ENCODE data around the gene PDCD1LG2.
"Not testable (repeated sequence)": the region's sequence is repeated elsewhere in the genome, so short reads cannot be mapped to it uniquely, and the experiment has no call there.

The PDCD1LG2 gene

DNA sequence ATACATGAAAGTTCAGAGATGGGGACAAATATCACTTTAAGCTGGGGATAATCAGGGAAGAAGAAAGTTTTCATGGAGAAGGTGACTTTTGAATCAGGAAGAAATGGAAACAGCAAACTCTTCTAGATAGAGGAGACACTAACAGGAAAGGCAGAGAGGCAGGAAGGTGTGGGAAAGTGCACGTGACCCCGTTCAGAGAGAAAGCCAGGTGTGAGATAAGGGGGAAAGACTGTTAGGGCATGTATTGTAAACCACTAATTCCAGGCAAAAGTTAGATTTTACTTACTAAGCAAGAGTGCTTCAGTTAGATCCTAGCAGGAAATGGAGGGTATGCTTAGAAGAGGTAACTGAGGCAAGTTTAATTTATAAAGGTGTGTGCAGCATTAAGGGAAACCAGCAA, 58.5 kb downstream of the PDCD1LG2 start:
- no peak for DNase-seq (ENCODE audit: low read depth in 1 of 2, low spot score in 1 of 2)
- in situ Hi-C loops (cut with HindIII; ENCODE audit: low pct_unique_long_range_greater_than_20kb, low sequenced_read_pairs), result no loop called here
- TF ChIP-seq JUND (IDR thresholded peaks at IDR 0.05; ENCODE audit: low read depth), result no peak

DNA sequence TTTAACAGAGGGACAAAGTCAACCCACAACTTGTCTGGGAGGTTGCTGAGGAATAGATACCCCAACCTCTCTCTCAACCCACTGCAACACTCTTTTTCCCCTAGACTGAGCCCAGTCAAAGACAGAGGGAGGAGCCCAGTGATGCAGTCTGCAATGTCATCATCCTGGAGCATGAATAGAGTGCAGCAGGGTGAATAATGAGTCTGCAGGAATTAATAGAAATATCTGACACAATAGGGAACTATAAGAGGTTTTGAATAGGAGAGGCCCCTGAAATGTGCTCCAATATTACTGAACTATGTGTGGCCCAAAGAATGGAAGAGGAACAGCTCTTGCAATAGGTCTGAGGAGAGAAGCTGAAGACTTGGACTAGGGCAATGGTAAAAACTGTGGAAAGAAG, 59.1 kb downstream of the PDCD1LG2 start:
- DNase-seq (ENCODE audit: low read depth in 1 of 2, low spot score in 1 of 2), result no peak
- TF ChIP-seq JUND (IDR thresholded peaks at IDR 0.05; ENCODE audit: low read depth), result no peak
- in situ Hi-C loops (cut with HindIII; ENCODE audit: low pct_unique_long_range_greater_than_20kb, low sequenced_read_pairs), result no loop called here

DNA sequence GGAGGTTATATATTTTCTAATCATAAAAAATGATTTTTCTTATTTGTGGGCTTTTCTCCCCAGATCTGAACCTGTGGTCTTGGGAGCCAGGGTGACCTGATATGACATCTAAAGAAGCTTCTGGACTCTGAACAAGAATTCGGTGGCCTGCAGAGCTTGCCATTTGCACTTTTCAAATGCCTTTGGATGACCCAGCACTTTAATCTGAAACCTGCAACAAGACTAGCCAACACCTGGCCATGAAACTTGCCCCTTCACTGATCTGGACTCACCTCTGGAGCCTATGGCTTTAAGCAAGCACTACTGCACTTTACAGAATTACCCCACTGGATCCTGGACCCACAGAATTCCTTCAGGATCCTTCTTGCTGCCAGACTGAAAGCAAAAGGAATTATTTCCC, 59.6 kb downstream of the PDCD1LG2 start:
- in situ Hi-C loops (cut with HindIII; ENCODE audit: low pct_unique_long_range_greater_than_20kb, low sequenced_read_pairs), result no loop called here
- DNase-seq (ENCODE audit: low read depth in 1 of 2, low spot score in 1 of 2), result no peak
- TF ChIP-seq JUND (IDR thresholded peaks at IDR 0.05; ENCODE audit: low read depth), result no peak

DNA sequence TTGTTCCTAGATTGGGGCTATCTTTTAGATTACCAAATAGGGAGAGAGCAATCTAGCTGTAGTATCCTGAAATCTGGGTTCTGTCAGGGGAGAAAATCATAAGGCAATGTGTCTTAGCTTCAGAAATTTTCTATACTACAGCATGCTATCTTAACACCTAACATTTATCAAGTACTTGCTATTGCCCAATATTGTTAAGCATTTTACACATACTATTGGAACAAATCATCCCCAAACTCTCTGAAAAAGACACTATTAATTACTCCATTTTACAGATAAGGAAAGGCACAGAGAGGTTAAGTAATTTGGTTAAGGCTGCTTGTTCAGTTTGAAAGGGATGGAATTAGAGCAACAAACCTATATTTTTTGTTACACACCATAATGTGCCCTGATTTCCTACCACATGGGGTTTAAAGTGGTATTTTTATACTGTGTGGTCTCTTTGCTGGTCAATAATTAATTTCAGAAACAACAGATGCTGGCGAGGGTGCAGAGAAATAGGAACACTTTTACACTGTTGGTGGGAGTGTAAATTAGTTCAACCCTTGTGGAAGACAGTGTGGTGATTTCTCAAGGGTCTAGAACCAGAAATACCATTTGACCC, 61.4 kb downstream of the PDCD1LG2 start:
- in situ Hi-C loops (cut with HindIII; ENCODE audit: low pct_unique_long_range_greater_than_20kb, low sequenced_read_pairs), result no loop called here
- no peak for DNase-seq (ENCODE audit: low read depth in 1 of 2, low spot score in 1 of 2)
- TF ChIP-seq JUND (IDR thresholded peaks at IDR 0.05; ENCODE audit: low read depth), result no peak

GRCh38 chr9:5574097-5574496, 63.8 kb downstream of the PDCD1LG2 start:
- TF ChIP-seq JUND (IDR thresholded peaks at IDR 0.05; ENCODE audit: low read depth), result no peak
- in situ Hi-C loops (cut with HindIII; ENCODE audit: low pct_unique_long_range_greater_than_20kb, low sequenced_read_pairs), result no loop called here
- DNase-seq (ENCODE audit: low read depth in 1 of 2, low spot score in 1 of 2), result no peak

DNA sequence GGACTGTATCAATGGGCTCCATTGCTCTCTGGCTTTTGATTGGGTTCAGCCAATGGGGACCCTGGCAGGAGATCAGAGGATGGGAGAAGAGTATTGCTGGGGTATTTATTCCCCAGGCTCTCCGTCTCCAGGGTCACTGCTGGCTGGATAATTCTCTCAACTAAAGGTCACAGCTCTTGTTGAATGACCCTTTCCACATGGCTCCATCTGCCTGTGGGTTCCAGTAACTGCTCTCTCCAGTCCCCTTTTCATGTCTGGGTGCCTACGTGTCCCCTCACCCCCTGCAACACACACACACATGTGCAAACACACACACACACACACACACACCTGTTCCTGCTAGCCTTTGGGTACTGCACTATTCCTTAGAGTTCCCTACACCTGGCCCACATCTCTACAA, 64.7 kb downstream of the PDCD1LG2 start:
- peak in 1 of 2 experiments; percentile 12 for DNase-seq (ENCODE audit: low read depth in 1 of 2, low spot score in 1 of 2)
- TF ChIP-seq JUND (IDR thresholded peaks at IDR 0.05; ENCODE audit: low read depth), result no peak
- in situ Hi-C loops (cut with HindIII; ENCODE audit: low pct_unique_long_range_greater_than_20kb, low sequenced_read_pairs), result no loop called here

GRCh38 chr9:5577225-5577624, 66.9 kb downstream of the PDCD1LG2 start:
- DNase-seq (ENCODE audit: low read depth in 1 of 2, low spot score in 1 of 2), result no peak
- in situ Hi-C loops (cut with HindIII; ENCODE audit: low pct_unique_long_range_greater_than_20kb, low sequenced_read_pairs), result no loop called here
- no peak for TF ChIP-seq JUND (IDR thresholded peaks at IDR 0.05; ENCODE audit: low read depth)

DNA sequence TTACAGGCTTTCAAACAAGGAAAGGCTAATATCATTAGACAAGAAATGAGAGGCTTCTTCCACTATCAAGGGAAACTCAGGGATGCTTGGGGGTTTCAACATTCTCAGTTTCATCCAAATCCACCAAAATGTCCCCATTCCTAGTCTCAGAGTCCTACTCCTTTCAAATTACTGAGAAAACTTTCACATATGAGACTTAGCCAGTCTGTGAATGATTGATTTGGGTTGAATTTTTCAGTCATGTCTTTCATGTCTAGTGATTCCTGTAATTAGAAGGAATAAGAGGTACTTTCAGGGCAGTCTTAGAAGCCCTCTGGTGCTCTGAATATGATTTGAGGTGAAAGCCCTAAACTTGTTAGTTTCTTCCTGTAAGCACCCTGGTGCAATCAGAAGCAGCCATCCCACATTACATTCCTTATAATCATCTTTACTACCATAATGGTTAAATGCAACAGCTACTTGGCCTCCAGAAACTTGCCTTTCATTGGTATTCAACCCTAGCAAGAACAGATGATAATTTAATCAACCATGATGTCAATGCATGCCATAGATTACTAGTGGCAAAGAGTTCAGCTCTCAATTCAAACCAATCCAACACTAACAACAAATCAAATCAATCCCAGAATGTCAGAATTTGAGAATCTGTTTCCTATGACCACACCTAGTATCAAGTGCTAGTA, 67.8 kb downstream of the PDCD1LG2 start:
- no peak for TF ChIP-seq JUND (IDR thresholded peaks at IDR 0.05; ENCODE audit: low read depth)
- in situ Hi-C loops (cut with HindIII; ENCODE audit: low pct_unique_long_range_greater_than_20kb, low sequenced_read_pairs), result no loop called here
- DNase-seq (ENCODE audit: low read depth in 1 of 2, low spot score in 1 of 2), result no peak

DNA sequence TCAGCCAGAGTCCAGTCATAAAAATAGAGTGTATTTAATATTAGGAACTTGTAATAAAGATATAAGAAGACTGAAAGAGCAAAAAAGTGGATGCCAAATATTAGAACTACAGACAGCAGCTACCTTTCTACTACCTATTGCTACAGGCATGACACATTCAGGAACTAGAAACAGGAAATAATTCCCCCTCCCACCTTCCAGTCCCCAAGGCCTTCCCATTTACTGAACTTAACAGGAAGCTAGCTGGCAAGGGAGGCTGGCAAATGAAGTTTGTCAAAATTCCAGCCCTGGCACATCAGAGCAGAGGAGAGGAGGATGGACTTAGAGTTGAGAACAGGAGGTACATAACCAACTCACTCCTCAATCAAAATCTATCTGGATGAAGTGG, 68.4 kb downstream of the PDCD1LG2 start:
- TF ChIP-seq JUND (IDR thresholded peaks at IDR 0.05; ENCODE audit: low read depth), result no peak
- no peak for DNase-seq (ENCODE audit: low read depth in 1 of 2, low spot score in 1 of 2)
- in situ Hi-C loops (cut with HindIII; ENCODE audit: low pct_unique_long_range_greater_than_20kb, low sequenced_read_pairs), result no loop called here

DNA sequence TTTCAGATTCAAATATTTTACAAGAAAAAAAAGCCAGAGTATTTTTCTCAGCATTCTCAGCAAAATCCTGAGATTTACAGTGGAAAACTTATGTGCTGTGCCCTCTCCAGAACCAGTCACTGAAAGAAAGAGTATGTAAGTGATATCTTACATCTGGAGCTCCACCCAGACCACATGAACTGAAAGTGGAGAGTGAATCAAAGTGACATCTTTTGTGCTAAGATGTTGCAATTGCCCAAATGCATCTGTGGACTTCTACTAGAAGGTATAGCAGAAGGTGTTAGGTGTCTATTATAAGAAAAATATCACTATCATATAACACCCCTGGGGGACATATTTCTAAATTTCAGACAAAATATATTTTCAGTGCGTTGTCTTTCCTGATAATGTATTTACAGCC, 69.5 kb downstream of the PDCD1LG2 start:
- no peak for TF ChIP-seq JUND (IDR thresholded peaks at IDR 0.05; ENCODE audit: low read depth)
- no peak for DNase-seq (ENCODE audit: low read depth in 1 of 2, low spot score in 1 of 2)
- in situ Hi-C loops (cut with HindIII; ENCODE audit: low pct_unique_long_range_greater_than_20kb, low sequenced_read_pairs), result no loop called here

- no peak for DNase-seq (ENCODE audit: low read depth in 1 of 2, low spot score in 1 of 2)
- in situ Hi-C loops (cut with HindIII; ENCODE audit: low pct_unique_long_range_greater_than_20kb, low sequenced_read_pairs), result no loop called here
- no peak for TF ChIP-seq JUND (IDR thresholded peaks at IDR 0.05; ENCODE audit: low read depth)
These were observed 70.3 kb downstream of the PDCD1LG2 start for GRCh38 chr9:5580650-5581049.

DNA sequence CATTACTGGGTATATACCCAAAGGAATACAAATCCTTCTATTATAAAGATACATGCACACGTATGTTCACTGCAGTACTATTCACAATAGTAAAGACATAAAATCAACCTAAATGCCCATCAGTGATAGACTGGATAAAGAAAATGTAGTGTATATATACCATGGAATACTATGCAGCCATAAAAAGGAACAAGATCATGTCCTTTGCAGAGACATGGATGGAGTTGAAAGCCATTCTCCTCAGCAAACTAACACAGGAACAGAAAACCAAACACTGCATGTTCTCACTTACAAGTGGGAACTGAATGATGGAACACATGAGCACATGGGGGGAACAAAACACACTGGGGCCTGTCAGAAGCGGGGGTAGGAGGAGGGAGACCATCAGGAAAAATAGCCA, 71.4 kb downstream of the PDCD1LG2 start:
- DNase-seq (ENCODE audit: low read depth in 1 of 2, low spot score in 1 of 2); in situ Hi-C loops (cut with HindIII; ENCODE audit: low pct_unique_long_range_greater_than_20kb, low sequenced_read_pairs): not testable (repeated sequence)

GRCh38 chr9:5582835-5583195, 72.5 kb downstream of the PDCD1LG2 start:
- in situ Hi-C loops (cut with HindIII; ENCODE audit: low pct_unique_long_range_greater_than_20kb, low sequenced_read_pairs), result no loop called here
- no peak for DNase-seq (ENCODE audit: low read depth in 1 of 2, low spot score in 1 of 2)
- no peak for TF ChIP-seq JUND (IDR thresholded peaks at IDR 0.05; ENCODE audit: low read depth)

DNA sequence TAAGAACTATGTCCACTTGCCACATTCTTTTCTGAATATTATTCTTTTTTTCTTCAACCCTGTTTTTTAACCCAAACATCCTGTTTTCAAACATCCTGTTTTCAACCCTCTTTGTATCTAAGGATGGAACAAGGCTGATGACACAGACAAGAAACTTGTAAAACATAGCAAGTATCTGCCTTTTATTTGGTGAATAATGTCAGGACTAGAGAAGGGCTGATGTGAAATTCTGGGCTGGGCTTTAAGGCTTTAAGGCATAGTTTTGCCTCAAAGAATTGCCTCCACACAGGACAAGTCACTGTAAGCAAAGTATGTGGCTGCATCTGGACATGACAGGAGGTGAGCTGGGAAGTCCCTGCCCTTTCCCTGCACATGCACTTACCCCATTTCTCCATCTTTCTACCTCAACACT, 76.1 kb downstream of the PDCD1LG2 start:
- no peak for TF ChIP-seq JUND (IDR thresholded peaks at IDR 0.05; ENCODE audit: low read depth)
- in situ Hi-C loops (cut with HindIII; ENCODE audit: low pct_unique_long_range_greater_than_20kb, low sequenced_read_pairs), result no loop called here
- DNase-seq (ENCODE audit: low read depth in 1 of 2, low spot score in 1 of 2), result no peak
